ENCODE measurements around the gene TMEM179B. TPM values are rescaled to one million over a fixed set of nuclear protein-coding genes. Genes with fewer than 3 reads are reported as not detected.

The TMEM179B gene
- total RNA-seq, 2 donors from 2014 or later: 42.5 to 44.8 TPM

DNA sequence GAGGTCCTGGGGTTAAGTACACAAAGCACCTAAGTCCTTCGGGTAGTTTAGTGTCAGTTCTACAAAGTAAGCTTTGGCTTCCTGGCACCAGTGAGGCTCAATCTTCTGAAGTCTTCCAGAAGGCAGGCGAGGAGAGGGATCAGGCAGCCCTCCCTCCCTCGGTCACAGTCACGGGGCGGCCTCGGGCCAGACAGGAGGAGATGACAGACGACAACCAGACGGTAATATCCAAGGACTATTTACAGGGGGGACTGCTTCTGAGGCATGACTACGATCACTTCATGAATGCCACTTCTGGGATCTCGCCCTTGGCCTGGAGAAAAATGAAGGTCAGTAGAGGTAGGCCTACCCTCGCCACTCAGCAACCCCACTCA lies 5.0 kb downstream of the TMEM179B start:
- H3K4me3 ChIP-seq: peak overlapping the region; percentile 84 to 95

DNA sequence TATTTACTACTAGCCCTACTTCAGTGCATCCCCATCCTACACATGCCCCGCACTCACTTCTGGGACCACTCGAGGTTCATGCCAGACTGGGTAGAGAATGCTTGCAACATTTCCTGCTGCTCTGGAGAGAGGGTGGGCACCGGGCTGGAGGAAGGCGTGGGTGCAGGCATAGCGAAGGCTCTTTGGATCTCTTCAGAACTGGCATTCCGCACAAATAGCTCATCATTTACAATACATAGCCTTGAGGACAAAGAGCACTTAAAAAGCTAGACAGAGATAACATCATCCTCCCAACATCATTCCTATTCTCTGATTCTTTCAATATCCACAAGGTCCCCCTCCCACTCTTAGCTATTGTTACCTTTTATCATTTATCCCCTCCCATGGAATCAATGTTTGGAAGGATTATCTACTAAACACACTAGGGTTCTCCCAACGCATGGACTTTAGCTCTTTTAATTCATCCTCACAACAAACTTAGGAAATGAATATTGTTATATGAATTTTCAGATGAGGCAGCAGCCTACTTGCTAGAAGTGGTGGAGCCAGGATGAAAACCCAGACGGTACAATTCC lies 7.1 kb downstream of the TMEM179B start:
- DNase-seq (ENCODE audit: low spot score): no peak
- no peak overlapping the region for H3K27ac ChIP-seq
- H3K4me3 ChIP-seq: no peak overlapping the region
- TF ChIP-seq, protein P1, sequence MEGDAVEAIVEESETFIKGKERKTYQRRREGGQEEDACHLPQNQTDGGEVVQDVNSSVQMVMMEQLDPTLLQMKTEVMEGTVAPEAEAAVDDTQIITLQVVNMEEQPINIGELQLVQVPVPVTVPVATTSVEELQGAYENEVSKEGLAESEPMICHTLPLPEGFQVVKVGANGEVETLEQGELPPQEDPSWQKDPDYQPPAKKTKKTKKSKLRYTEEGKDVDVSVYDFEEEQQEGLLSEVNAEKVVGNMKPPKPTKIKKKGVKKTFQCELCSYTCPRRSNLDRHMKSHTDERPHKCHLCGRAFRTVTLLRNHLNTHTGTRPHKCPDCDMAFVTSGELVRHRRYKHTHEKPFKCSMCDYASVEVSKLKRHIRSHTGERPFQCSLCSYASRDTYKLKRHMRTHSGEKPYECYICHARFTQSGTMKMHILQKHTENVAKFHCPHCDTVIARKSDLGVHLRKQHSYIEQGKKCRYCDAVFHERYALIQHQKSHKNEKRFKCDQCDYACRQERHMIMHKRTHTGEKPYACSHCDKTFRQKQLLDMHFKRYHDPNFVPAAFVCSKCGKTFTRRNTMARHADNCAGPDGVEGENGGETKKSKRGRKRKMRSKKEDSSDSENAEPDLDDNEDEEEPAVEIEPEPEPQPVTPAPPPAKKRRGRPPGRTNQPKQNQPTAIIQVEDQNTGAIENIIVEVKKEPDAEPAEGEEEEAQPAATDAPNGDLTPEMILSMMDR (IDR thresholded peaks at IDR 0.05): no peak
- H3K36me3 ChIP-seq: peaks cover 77% of the 10 kb centered on the region
- no peaks in the 10 kb centered on the region for H3K27me3 ChIP-seq
- H3K4me1 ChIP-seq: peaks cover 0 to 21% of the 10 kb centered on the region in 2 donors
- H3K9me3 ChIP-seq: no peaks in the 10 kb centered on the region

More for the DNA sequence above, 5.0 kb downstream of the TMEM179B start:
- TF ChIP-seq, protein P1 (IDR thresholded peaks at IDR 0.05): no peak
- Histone ChIP-seq H3K27me3 (no peaks in the 10 kb centered on the region), H3K36me3 (peaks cover 59% of the 10 kb centered on the region), H3K4me1 (peaks cover 0 to 37% of the 10 kb centered on the region in 2 donors), H3K9me3 (no peaks in the 10 kb centered on the region), H3K27ac (peak overlapping the region; percentile 85 to 86)
- DNase-seq (ENCODE audit: low spot score): no peak

DNA sequence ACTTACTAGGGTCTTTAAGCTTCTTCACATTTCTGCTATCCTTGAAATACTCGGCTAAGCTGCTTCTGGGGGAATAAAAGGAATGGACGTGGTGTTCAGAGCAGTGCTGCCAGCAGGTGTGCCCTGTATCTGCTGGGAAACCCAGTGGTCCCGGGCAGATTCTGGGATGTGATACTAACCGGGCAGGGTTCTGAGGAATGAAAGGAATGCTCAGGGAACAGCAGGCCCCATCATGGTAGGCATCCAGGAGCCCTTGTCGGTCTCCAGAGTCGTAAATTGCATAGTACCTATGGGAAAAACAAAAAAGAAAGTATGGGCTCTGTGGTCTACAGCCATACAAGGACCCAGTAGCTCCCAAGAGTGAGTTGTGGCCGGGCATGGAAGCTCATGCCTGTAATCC lies 9.1 kb downstream of the TMEM179B start:
- Histone ChIP-seq H3K27me3 (no peaks in the 10 kb centered on the region), H3K27ac (no peak overlapping the region), H3K4me3 (no peak overlapping the region), H3K4me1 (peaks cover 0 to 10% of the 10 kb centered on the region in 2 donors), H3K36me3 (peaks cover 93% of the 10 kb centered on the region), H3K9me3 (no peaks in the 10 kb centered on the region)
- TF ChIP-seq, protein P1 (IDR thresholded peaks at IDR 0.05): no peak
- DNase-seq (ENCODE audit: low spot score): no peak

DNA sequence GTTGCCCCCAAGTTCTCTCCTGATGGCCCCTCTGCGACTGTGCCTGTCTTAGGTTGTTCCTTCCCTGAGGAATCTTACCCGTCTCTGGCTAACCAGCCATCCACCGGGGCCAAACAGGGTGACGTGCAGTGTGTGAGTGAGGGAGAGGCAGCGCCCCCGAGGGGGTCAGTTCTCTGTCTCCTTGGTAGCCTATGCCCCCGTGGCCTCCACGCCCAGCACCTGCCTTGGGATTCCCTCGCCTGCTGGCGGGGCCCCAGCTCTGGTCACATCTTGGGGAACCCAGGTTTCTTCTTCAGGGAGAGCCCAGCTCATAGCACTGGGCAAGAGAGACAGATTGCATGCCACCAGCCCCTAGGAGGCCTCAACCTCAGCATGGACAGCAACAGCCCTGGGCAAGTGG lies 12.3 kb downstream of the TMEM179B start:
- H3K36me3 ChIP-seq: peaks cover 89% of the 10 kb centered on the region
- no peak for DNase-seq (ENCODE audit: low spot score)
- no peak overlapping the region for H3K27ac ChIP-seq
- no peaks in the 10 kb centered on the region for H3K9me3 ChIP-seq
- TF ChIP-seq, protein P1 (IDR thresholded peaks at IDR 0.05): no peak
- H3K4me3 ChIP-seq: no peak overlapping the region
- H3K27me3 ChIP-seq: no peaks in the 10 kb centered on the region
- peaks cover 0 to 17% of the 10 kb centered on the region in 2 donors for H3K4me1 ChIP-seq

DNA sequence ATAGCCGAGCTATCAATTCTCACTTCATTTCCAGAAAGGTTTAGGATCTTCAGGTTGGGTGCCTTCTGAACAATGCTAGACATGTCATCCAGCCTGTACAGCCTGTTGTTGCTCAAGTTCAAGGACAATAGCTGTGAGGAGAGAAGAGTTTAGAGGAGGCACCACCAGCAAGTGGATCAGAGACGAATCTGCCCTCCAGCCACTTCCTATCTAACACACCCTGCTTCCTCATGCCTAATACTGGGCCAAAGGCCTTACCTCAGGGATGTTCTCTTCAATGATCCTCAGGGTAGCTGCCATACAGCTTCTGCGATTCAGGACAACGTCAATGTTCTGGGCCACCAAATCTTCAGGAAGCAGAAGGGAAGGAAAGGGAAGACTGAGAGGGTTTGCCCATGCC lies 13.9 kb downstream of the TMEM179B start:
- Histone ChIP-seq H3K36me3 (peaks cover 73% of the 10 kb centered on the region), H3K27me3 (no peaks in the 10 kb centered on the region), H3K27ac (no peak overlapping the region), H3K4me1 (peaks cover 0 to 23% of the 10 kb centered on the region in 2 donors), H3K4me3 (no peak overlapping the region), H3K9me3 (no peaks in the 10 kb centered on the region)
- TF ChIP-seq, protein P1 (IDR thresholded peaks at IDR 0.05): no peak
- no peak for DNase-seq (ENCODE audit: low spot score)

Measured in right atrium auricular region (tissue), 2 donors.